Fibroblast of upper back skin (primary cell): ENCODE data around the gene CNIH4.
"Not testable (repeated sequence)": the region's sequence is repeated elsewhere in the genome, so short reads cannot be mapped to it uniquely, and the experiment has no call there.

Experiments
- DNase-seq: peaks from one replicate; pipeline ENCODE4 v3.0.0-alpha.2; 2013

CNIH4 gene

GRCh38 chr1:224402472-224403036 is 45.9 kb downstream of the CNIH4 start:
- DNase-seq: no peak

GRCh38 chr1:224404916-224405603 is 48.4 kb downstream of the CNIH4 start:
- peak; percentile 25 for DNase-seq

GRCh38 chr1:224405604-224405970 is 48.9 kb downstream of the CNIH4 start:
- no peak for DNase-seq

GRCh38 chr1:224406216-224406615 is 49.5 kb downstream of the CNIH4 start:
- DNase-seq: peak; percentile 33

DNA sequence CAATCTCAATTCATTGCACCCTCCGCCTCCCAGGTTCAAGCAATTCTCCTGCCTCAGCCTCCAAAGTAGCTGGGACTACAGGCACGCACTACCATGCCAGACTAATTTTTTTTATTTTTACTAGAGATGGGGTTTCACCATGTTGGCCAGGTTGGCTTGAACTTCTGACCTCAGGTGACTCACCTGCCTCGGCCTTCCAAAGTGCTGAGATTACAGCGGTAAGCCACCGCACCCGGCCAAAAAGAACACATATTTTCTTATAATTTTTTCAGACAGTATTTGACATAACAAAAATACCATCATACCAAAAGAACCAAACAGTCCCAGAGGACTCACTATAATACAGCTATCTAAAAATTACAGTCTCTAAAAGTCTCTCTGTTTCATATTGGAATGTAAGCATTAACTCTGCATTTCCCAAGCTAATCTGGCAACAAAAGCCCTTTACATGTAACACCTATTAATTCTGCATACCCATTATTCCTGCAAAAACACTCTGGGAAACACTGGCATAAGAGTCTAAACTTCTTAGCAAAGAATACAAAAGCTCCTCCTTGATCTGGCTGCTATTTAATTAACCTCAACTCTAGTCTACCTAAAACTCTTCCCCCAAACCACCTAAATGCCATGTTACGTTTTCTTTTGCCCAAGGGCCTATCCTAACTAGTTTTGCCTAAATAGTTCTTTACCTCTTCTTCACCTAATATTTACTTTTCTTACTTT is 51.1 kb downstream of the CNIH4 start:
- peak; percentile 55 for DNase-seq

DNA sequence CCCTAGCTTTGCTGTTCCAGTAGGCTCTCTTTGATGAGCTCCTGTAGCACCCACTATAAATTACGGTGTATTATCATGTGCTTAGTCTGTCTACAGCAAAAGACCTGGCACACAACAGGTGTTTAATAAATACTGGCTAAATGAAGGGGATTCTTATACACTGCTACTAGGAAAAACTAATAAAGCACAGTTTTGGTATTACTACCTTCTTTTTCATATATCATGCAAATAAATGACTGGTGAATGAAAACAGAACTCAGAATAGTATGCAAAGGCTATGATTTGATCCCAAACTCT is 51.6 kb downstream of the CNIH4 start:
- DNase-seq: no peak

DNA sequence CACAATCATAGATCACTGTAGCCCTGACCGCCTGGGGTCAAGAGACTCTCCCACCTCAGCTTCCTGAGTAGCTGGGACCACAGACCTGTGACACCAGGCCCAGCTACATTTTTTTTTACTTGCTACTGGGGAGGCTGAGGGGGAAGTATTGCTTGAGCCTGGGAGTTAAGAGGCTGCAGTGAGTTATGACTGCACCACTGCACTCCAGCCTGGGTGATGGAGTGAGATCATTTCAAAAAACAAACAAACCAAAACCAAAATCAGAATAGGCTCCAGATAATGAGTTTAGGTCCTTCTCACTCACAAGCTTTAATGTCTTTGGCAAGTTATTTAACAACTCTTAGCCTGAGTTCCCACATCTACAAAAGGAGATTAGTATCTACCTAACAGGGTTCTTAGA is 55.1 kb downstream of the CNIH4 start:
- peak; percentile 28 for DNase-seq

GRCh38 chr1:224420106-224420505 is 63.4 kb downstream of the CNIH4 start:
- DNase-seq: no peak

GRCh38 chr1:224425279-224425884 is 68.7 kb downstream of the CNIH4 start:
- DNase-seq: no peak

DNA sequence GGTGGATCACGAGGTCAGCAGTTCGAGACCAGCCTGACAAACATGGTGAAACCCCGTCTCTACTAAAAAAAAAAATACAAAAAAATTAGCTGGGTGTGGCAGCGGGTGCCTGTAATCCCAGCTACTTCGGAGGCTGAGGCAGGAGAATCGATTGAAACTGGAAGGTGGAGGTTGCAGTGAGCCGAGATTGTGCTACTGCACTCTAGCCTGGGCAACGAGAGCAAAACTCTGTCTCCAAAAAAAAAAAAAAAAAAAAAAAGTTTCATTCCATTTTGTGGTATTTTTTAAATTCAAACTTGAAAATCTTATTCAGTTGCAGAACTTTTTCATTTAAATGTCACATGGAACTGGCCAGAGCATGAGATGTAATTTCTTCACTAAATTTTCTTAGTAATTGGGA is 70.2 kb downstream of the CNIH4 start:
- not testable (repeated sequence) for DNase-seq

DNA sequence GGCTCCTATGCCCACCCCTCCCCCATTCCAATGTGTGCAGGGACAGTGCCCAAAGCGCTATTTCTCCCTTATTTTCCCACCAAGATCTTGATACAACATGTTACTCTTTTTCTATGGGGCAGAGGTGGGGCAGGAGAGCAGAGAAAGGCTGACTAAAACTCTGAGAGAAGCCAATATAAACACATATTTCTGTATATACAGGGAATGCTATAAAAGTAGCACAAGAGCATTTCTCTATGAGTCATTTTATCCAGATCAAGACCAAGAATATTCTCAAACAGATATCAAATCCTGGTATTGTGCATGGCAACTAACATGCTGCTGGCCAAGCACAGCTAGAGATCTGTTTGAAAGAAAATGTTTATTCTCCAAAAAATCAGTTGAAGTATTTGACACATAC is 70.7 kb downstream of the CNIH4 start:
- DNase-seq: peak; percentile 71

- DNase-seq: not testable (repeated sequence)
These were observed 72.0 kb downstream of the CNIH4 start for GRCh38 chr1:224428713-224429112.
